ENCODE measurements around the gene FER.

DNA sequence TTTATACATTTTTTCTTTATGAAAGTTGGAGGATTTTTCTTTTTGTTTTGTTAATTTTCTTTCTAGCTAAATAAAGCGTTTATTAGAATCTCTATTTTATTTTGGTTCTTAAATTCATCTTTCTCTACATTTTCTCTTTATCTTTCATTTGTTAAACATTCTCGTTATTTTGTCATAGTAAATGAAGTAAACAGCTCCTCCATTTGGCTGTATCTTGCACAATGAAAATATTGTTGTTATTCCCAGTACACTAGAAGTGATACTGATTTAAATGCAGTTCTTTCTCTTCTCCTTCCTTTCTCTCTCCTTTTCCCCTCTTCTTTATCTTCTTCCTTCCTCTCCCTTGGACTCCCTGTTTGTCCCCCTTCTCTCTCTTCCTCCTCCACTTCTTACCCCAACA, 88.8 kb downstream of the FER start:
- TF ChIP-seq, protein P1, sequence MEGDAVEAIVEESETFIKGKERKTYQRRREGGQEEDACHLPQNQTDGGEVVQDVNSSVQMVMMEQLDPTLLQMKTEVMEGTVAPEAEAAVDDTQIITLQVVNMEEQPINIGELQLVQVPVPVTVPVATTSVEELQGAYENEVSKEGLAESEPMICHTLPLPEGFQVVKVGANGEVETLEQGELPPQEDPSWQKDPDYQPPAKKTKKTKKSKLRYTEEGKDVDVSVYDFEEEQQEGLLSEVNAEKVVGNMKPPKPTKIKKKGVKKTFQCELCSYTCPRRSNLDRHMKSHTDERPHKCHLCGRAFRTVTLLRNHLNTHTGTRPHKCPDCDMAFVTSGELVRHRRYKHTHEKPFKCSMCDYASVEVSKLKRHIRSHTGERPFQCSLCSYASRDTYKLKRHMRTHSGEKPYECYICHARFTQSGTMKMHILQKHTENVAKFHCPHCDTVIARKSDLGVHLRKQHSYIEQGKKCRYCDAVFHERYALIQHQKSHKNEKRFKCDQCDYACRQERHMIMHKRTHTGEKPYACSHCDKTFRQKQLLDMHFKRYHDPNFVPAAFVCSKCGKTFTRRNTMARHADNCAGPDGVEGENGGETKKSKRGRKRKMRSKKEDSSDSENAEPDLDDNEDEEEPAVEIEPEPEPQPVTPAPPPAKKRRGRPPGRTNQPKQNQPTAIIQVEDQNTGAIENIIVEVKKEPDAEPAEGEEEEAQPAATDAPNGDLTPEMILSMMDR (IDR thresholded peaks at IDR 0.05; ENCODE audit: borderline replicate concordance, extremely low read depth, low read length, poor library complexity, severe bottlenecking), result no peak
- TF ChIP-seq EZH2 (IDR thresholded peaks at IDR 0.05; ENCODE audit: borderline replicate concordance, low read depth, low read length, severe bottlenecking), result no peak

Measured in DND-41 (cell line).